ENCODE results near the gene CDK11B.

Gene CDK11B

GRCh38 chr1:1622788-1623094, 36.1 kb downstream of the CDK11B start:
- TF ChIP-seq CTCF (IDR thresholded peaks at IDR 0.05; ENCODE audit: low read depth, low read length): no peak
- H3K4me3 ChIP-seq (replicated peaks in 1 of 2; ENCODE audit: low read depth in 2 of 2, low read length in 2 of 2): no peak overlapping the region

DNA sequence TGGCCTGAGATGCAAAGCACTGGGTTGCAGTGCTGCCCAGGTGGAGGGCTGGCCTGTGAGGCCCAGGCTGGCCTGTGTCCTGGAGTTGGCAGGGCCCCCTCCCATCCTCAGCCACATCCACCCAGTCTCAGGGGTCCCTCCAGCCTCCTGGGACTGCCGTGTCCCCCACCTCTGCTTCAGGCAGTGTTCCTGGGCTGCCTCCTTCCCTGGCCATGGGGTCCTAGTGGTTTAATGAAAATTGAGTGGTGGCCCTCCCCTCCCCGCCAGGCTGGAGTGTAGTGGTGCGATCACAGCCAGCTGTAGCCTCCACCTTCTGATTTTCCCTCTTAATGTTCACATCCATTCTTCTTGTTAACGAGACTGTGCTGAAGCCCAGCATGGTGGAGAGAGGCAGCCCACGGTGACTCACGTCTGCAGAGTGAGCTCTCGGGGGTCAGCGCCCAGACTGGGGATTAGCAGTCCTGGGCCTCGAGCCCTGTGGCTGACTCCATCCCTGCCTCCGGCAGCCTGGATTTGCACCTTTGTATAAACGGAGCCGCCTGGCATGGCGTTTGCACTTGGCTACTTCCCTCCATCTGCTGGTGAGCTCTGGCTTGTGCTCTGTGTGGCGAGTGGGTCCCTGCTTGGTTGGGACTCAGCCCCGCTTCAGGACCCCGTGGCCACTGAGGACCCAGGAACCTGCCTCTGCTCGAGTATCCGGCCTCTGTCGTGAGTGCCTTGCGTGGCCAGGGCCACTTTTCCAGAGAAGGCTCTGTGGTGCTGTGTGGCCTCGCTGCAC, 36.6 kb downstream of the CDK11B start:
- DNase-seq (ENCODE audit: low read depth in 2 of 2): no peak
- no peak for TF ChIP-seq CTCF (IDR thresholded peaks at IDR 0.05; ENCODE audit: low read depth, low read length)

More at GRCh38 chr1:1622788-1623094, 36.1 kb downstream of the CDK11B start:
- no peak for DNase-seq (ENCODE audit: low read depth in 2 of 2)

DNA sequence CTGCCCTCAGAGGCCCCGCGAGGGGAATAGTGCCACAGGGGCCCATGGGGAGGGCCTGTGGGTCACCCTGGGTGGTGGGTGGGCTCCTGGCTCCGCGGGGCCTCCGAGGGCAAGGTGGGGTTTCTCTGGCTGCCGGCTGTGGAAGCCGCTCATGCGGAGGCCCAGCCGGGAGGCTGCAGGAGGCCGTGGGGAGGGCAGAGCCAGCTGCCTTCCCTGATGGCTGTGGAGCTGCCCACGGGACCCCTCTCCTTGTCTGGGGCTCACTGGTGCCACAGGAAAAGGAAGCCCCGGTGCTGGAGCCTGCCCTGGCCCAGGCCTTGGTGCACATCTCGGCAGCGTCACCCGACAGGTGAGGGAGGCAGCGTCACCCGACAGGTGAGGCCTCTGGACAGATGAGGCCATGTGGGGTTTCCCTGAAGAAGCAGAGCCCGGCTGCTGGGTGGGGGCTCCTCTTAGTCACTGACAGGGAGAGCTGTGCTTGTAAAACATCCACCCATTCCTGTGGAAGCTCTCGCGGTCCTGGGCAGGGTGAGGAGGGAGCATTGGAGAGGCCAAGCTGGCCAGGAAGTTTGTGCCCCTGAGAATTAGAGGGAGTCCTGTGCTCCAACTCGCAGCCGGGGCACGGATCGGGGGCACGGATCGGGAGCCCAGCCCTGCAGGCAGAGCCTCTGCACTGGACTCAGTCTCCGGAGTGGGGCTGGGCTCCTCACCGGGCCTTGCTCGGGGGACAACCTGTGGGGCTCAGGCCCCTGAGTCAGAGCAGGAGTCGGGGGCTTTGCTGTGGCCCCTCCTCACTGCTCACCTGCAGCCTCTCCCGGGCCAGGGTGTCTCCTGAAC, 37.4 kb downstream of the CDK11B start:
- TF ChIP-seq CTCF (IDR thresholded peaks at IDR 0.05; ENCODE audit: low read depth, low read length): no peak
- no peak overlapping the region for H3K4me3 ChIP-seq (replicated peaks in 1 of 2; ENCODE audit: low read depth in 2 of 2, low read length in 2 of 2)
- DNase-seq (ENCODE audit: low read depth in 2 of 2): no peak

More for the DNA sequence above, 36.6 kb downstream of the CDK11B start:
- H3K4me3 ChIP-seq (replicated peaks in 1 of 2; ENCODE audit: low read depth in 2 of 2, low read length in 2 of 2): no peak overlapping the region

- no peak for TF ChIP-seq CTCF (IDR thresholded peaks at IDR 0.05; ENCODE audit: low read depth, low read length)
- no peak overlapping the region for H3K4me3 ChIP-seq (replicated peaks in 1 of 2; ENCODE audit: low read depth in 2 of 2, low read length in 2 of 2)
- DNase-seq (ENCODE audit: low read depth in 2 of 2): no peak
These were observed 38.2 kb downstream of the CDK11B start for GRCh38 chr1:1620433-1621139.

- peak; percentile 38 for TF ChIP-seq CTCF (IDR thresholded peaks at IDR 0.05; ENCODE audit: low read depth, low read length)
- H3K4me3 ChIP-seq (replicated peaks in 1 of 2; ENCODE audit: low read depth in 2 of 2, low read length in 2 of 2): no peak overlapping the region
- peak in 1 of 2 donors; percentile 15 for DNase-seq (ENCODE audit: low read depth in 2 of 2)
These were observed 38.9 kb downstream of the CDK11B start for GRCh38 chr1:1619917-1620361.

GRCh38 chr1:1618396-1619068, 40.3 kb downstream of the CDK11B start:
- no peak overlapping the region for H3K4me3 ChIP-seq (replicated peaks in 1 of 2; ENCODE audit: low read depth in 2 of 2, low read length in 2 of 2)
- TF ChIP-seq CTCF (IDR thresholded peaks at IDR 0.05; ENCODE audit: low read depth, low read length): no peak
- no peak for DNase-seq (ENCODE audit: low read depth in 2 of 2)

Data from cardiac fibroblast (primary cell).